ENCODE results near the gene KIAA1958.

- no peak for TF ChIP-seq CTCF (IDR thresholded peaks at IDR 0.05)
- no peak for TF ChIP-seq POLR2A (IDR thresholded peaks at IDR 0.05)
These were observed 65.0 kb downstream of the KIAA1958 start for GRCh38 chr9:112551641-112552040.

Measured in breast epithelium (tissue), 3 donors.